Transverse colon (tissue), 4 donors: Measurements from ENCODE around the gene KRT40. TPM values are rescaled to one million over a fixed set of nuclear protein-coding genes. Genes with fewer than 3 reads are reported as not detected.

Experiments
- DNase-seq: peaks from one replicate; pipeline ENCODE4 v3.0.0-alpha.2; 2019
- H3K27ac ChIP-seq, 4 donors: fragments of 200-600 bp; sonication (generic); 2 replicates each; pipeline ENCODE4 v1.5.1; 2016 to 2018; ENCODE audit warnings: inconsistent platforms in 4 of 4
- H3K27me3 ChIP-seq: fragments of 200-600 bp; sonication (generic); 2 replicates; pipeline ENCODE4 v1.5.1; 2017; ENCODE audit warnings: inconsistent platforms
- H3K36me3 ChIP-seq, 4 donors: fragments of 200-600 bp; sonication (generic); 2 replicates each; pipeline ENCODE4 v1.5.1; 2017 to 2019; ENCODE audit warnings: inconsistent platforms in 4 of 4
- H3K4me1 ChIP-seq, 4 donors: fragments of 200-600 bp; sonication (generic); 2 replicates each; pipeline ENCODE4 v1.5.1; 2017 to 2020; ENCODE audit warnings: inconsistent platforms in 4 of 4
- H3K4me3 ChIP-seq, 4 donors: fragments of 200-600 bp; sonication (generic); 1 replicate in 1 of 4; 2 replicates in 3 of 4; pipeline versions ENCODE4 v1.5.1 to v1.6.1; 2017 to 2019; ENCODE audit warnings: inconsistent platforms in 4 of 4
- H3K9me3 ChIP-seq, 2 donors: fragments of 200-600 bp; sonication (generic); 2 replicates each; pipeline ENCODE4 v1.5.1; 2017 to 2019; ENCODE audit warnings: inconsistent platforms in 2 of 2
- CTCF ChIP-seq, 5 experiments: fragments of 200-600 bp in 3 of 5; fragments of 450-650 bp in 2 of 5; sonication (generic) in 3 of 5; IDR thresholded peaks; 1 replicate in 2 of 5; 2 replicates in 3 of 5; pipeline ENCODE4 v1.5.1; 2016 to 2017; ENCODE audit warnings: antibody characterized with exemption in 5 of 5, inconsistent platforms in 3 of 5, mild to moderate bottlenecking in 2 of 5, moderate library complexity in 1 of 5
- EP300 ChIP-seq: sonication (generic); formaldehyde crosslinking; IDR thresholded peaks from one replicate; pipeline ENCODE4 v1.6.1; 2017; ENCODE audit warnings: antibody characterized with exemption, low read depth
- POLR2A ChIP-seq: fragments of 450-650 bp; IDR thresholded peaks from one replicate; pipeline ENCODE4 v1.6.1; 2016; ENCODE audit warnings: antibody characterized with exemption, mild to moderate bottlenecking, moderate library complexity
- POLR2AphosphoS5 ChIP-seq, 3 donors: sonication (generic); formaldehyde crosslinking; IDR thresholded peaks; one replicate each; pipeline ENCODE4 v1.6.1; 2016; ENCODE audit warnings: antibody characterized with exemption in 3 of 3
- WGBS, 2 donors: methylation state at CpG; one replicate each; pipeline ENCODE4 v1.1.5; 2018; ENCODE audit warnings: low coverage in 1 of 2; 5-methylcytosine and 5-hydroxymethylcytosine counted together
- in situ Hi-C, 4 donors: fragments of 200-750 bp; cut with MboI; loops; one replicate each; pipeline versions ENCODE4 v1.15.0 to v1.15.1; 2017; ENCODE audit warnings: low sequenced_read_pairs in 3 of 4, low pct_ligation_motif_present in 1 of 4, low pct_unique_long_range_greater_than_20kb in 1 of 4
- intact Hi-C: fragments of 100-400 bp; cut with DNase I; formaldehyde crosslinking; loops from one replicate; pipeline ENCODE4 v1.15.1; 2023; ENCODE audit warnings: low total_unique reads
- total RNA-seq, 4 donors: library from RNA; depleted of rRNA; stranded (reverse); fragments of >200 nt; gene quantifications; one replicate each; pipeline ENCODE4 v1.1.0, GENCODE V29; 2016

The KRT40 gene
- total RNA-seq, 4 donors from 2014 or later, result 0.48 TPM; not detected in 3

DNA sequence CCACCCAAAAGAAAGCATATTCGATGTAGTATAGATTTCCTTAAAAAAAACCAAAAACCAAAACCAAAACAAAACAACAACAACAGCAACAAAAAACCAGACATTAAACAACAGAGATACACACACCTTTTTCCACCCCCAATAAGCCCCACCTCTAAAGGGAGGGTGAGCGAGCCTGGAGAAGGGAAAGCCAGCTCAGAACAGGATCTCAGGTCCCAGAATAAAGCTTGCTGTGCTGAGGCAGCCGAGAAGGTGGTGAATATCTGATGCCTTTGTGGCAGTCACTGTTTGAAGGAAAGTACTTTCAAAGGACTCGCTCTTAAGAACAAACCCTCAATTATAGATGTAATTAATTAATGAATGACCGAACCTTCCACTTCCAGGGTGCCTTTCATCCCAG is 47.1 kb downstream of the KRT40 start:
- Histone ChIP-seq H3K36me3 (no peaks in the 10 kb centered on the region), H3K27ac (no peak overlapping the region), H3K27me3 (no peaks in the 10 kb centered on the region), H3K9me3 (no peaks in the 10 kb centered on the region), H3K4me1 (peaks cover 0 to 10% (median 0%) of the 10 kb centered on the region in 4 donors), H3K4me3 (no peak overlapping the region)
- DNase-seq, result no peak
- 58 to 70% methylated on average over 2 to 5 of the region's 5 CpGs for WGBS, 2 donors
- in situ Hi-C loops, result no loop called here
- TF ChIP-seq POLR2AphosphoS5 (IDR thresholded peaks at IDR 0.05), result no peak
- no peak for TF ChIP-seq EP300
- TF ChIP-seq POLR2A, result no peak
- no peak for TF ChIP-seq CTCF (IDR thresholded peaks at IDR 0.05)
- intact Hi-C loops, result no loop called here

- H3K4me1 ChIP-seq, result peaks cover 0 to 10% (median 0%) of the 10 kb centered on the region in 4 donors
- 26 to 78% methylated on average over 5 to 19 of the region's 19 CpGs for WGBS, 2 donors
- TF ChIP-seq EP300 (no peak), CTCF (IDR thresholded peaks at IDR 0.05) (no peak), POLR2A (no peak), POLR2AphosphoS5 (IDR thresholded peaks at IDR 0.05) (no peak)
Measured at GRCh38 chr17:40936437-40936971, 47.6 kb downstream of the KRT40 start.

DNA sequence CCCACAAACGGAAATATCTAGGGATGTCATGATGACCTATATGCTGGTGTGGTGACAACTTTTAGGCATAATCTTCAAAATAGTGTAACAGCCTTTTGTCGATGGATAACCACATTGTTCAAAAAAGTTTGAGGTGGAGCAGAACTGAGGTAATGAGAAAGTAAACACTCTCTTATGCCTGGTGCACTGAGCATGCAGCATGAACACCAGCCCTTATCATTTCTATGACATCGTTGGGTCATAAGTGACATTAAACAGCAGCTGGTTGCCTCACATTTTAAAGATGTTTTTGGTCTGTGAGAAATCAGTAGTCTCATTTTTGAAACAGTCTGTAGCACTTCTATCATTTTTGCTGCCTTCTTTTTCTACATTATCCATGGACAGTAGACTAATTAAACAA is 48.5 kb downstream of the KRT40 start:
- Histone ChIP-seq H3K27me3 (no peaks in the 10 kb centered on the region), H3K9me3 (no peaks in the 10 kb centered on the region), H3K36me3 (no peaks in the 10 kb centered on the region), H3K4me1 (peaks cover 0 to 10% (median 0%) of the 10 kb centered on the region in 4 donors), H3K27ac (no peak overlapping the region), H3K4me3 (no peak overlapping the region)
- intact Hi-C loops, result no loop called here
- 59 to 67% methylated on average over 3 of the region's 3 CpGs for WGBS, 2 donors
- no peak for TF ChIP-seq POLR2AphosphoS5 (IDR thresholded peaks at IDR 0.05)
- TF ChIP-seq EP300, result no peak
- TF ChIP-seq POLR2A, result no peak
- no peak for TF ChIP-seq CTCF (IDR thresholded peaks at IDR 0.05)
- DNase-seq, result no peak
- in situ Hi-C loops, result no loop called here

More at GRCh38 chr17:40936437-40936971, 47.6 kb downstream of the KRT40 start:
- peak; percentile 33 for DNase-seq
- Histone ChIP-seq H3K36me3 (no peaks in the 10 kb centered on the region), H3K9me3 (no peaks in the 10 kb centered on the region), H3K4me3 (no peak overlapping the region), H3K27ac (no peak overlapping the region), H3K27me3 (no peaks in the 10 kb centered on the region)
- intact Hi-C loops (no loop called here), in situ Hi-C loops (no loop called here)

- Histone ChIP-seq H3K4me3 (no peak overlapping the region), H3K9me3 (no peaks in the 10 kb centered on the region), H3K27ac (no peak overlapping the region), H3K36me3 (no peaks in the 10 kb centered on the region), H3K27me3 (no peaks in the 10 kb centered on the region), H3K4me1 (peaks cover 0 to 10% (median 0%) of the 10 kb centered on the region in 4 donors)
- 64% methylated on average over 2 of the region's 2 CpGs; no CpG with 5 or more reads in 1 of the 2 donors for WGBS, 2 donors
- DNase-seq, result no peak
- TF ChIP-seq EP300, result no peak
- no peak for TF ChIP-seq POLR2A
- no peak for TF ChIP-seq POLR2AphosphoS5 (IDR thresholded peaks at IDR 0.05)
- TF ChIP-seq CTCF (IDR thresholded peaks at IDR 0.05), result no peak
- intact Hi-C loops (no loop called here), in situ Hi-C loops (no loop called here)
Measured at GRCh38 chr17:40932608-40933007, 51.5 kb downstream of the KRT40 start.
